Stimulated activated CD4-positive, alpha-beta T cell treated with anti-CD3 and anti-CD28 coated beads, TNF-alpha, amount 100 ng/mL, for 48 hours (primary cell): ENCODE data around the gene CHD6.

Source experiments
- DNase-seq, 3 donors: peaks; one replicate each; pipeline ENCODE4 v3.0.0-alpha.2; 2020; ENCODE audit warnings: low read depth in 3 of 3

CHD6 gene

GRCh38 chr20:41371371-41371770 is 246.8 kb downstream of the CHD6 start:
- DNase-seq: no peak

GRCh38 chr20:41370176-41370575 is 248.0 kb downstream of the CHD6 start:
- DNase-seq: no peak

GRCh38 chr20:41369673-41370072 is 248.5 kb downstream of the CHD6 start:
- no peak for DNase-seq

GRCh38 chr20:41367956-41368355 is 250.2 kb downstream of the CHD6 start:
- no peak for DNase-seq

GRCh38 chr20:41367393-41367695 is 250.8 kb downstream of the CHD6 start:
- DNase-seq: no peak

GRCh38 chr20:41366546-41367392 is 251.4 kb downstream of the CHD6 start, which contains the start of gene EMILIN3:
Gene EMILIN3 (minus strand): TSS chr20:41366818. CDS start chr20:41366634, 184 bp downstream.
- DNase-seq: no peak

- no peak for DNase-seq
Observed at GRCh38 chr20:41365777-41366545, 252.2 kb downstream of the CHD6 start.

GRCh38 chr20:41364967-41365765 is 253.0 kb downstream of the CHD6 start:
- no peak for DNase-seq

- no peak for DNase-seq
Observed at GRCh38 chr20:41364236-41364855, 253.8 kb downstream of the CHD6 start.

- no peak for DNase-seq
Observed at GRCh38 chr20:41363601-41364000, 254.6 kb downstream of the CHD6 start.

- DNase-seq: no peak
Observed at GRCh38 chr20:41362748-41363140, 255.4 kb downstream of the CHD6 start.

GRCh38 chr20:41361757-41362747 is 256.1 kb downstream of the CHD6 start:
- DNase-seq: no peak

- no peak for DNase-seq
Observed at GRCh38 chr20:41360831-41361756, 257.1 kb downstream of the CHD6 start.

GRCh38 chr20:41359541-41360011 is 258.6 kb downstream of the CHD6 start:
- no peak for DNase-seq

GRCh38 chr20:41358717-41359116 is 259.5 kb downstream of the CHD6 start:
- no peak for DNase-seq

GRCh38 chr20:41358230-41358629 is 259.9 kb downstream of the CHD6 start:
- DNase-seq: no peak

GRCh38 chr20:41357424-41358163 is 260.6 kb downstream of the CHD6 start:
- no peak for DNase-seq

GRCh38 chr20:41356951-41357350 is 261.2 kb downstream of the CHD6 start:
- no peak for DNase-seq
